ENCODE measurements around the gene LILRB4. TPM values are rescaled to one million over a fixed set of nuclear protein-coding genes. Genes with fewer than 3 reads are reported as not detected.
"Not testable (repeated sequence)": the region's sequence is repeated elsewhere in the genome, so short reads cannot be mapped to it uniquely, and the experiment has no call there.

Gene LILRB4
- polyA plus RNA-seq, 3 donors from 2014 or later = 0.27 to 7.4 (median 0.69) TPM

- Mint-ChIP-seq H3K27ac (no peak overlapping the region), H3K4me1 (no peaks in the 10 kb centered on the region), H3K4me3 (no peak overlapping the region), H3K9me3 (no peaks in the 10 kb centered on the region), H3K36me3 (no peaks in the 10 kb centered on the region), H3K27me3 (ENCODE audit: low read depth in 3 of 3) (peaks cover 6 to 35% (median 26%) of the 10 kb centered on the region in 3 donors)
- DNase-seq = no peak
These were observed 19.6 kb downstream of the LILRB4 start for GRCh38 chr19:54682306-54682856.

- H3K27me3 Mint-ChIP-seq (ENCODE audit: low read depth in 3 of 3) = peaks cover 6 to 31% (median 28%) of the 10 kb centered on the region in 3 donors
- DNase-seq = peak; percentile 41 to 53 (median 53)
These were observed 21.7 kb downstream of the LILRB4 start for GRCh38 chr19:54684527-54684926.

GRCh38 chr19:54691582-54692297 lies 29.0 kb downstream of the LILRB4 start:
- Mint-ChIP-seq H3K27ac (peak overlapping the region in 2 of 6 donors; percentile 47 to 50), H3K27me3 (ENCODE audit: low read depth in 3 of 3) (peaks cover 10 to 29% (median 20%) of the 10 kb centered on the region in 3 donors), H3K4me1 (peaks cover 41 to 46% of the 10 kb centered on the region in 2 donors), H3K36me3 (no peaks in the 10 kb centered on the region), H3K4me3 (peak overlapping the region in 3 of 5 donors; percentile 21 to 47 (median 22)), H3K9me3 (no peaks in the 10 kb centered on the region)
- DNase-seq = no peak

More at GRCh38 chr19:54684527-54684926, 21.7 kb downstream of the LILRB4 start:
- H3K36me3 Mint-ChIP-seq = no peaks in the 10 kb centered on the region
- no peak overlapping the region for H3K4me3 Mint-ChIP-seq
- H3K9me3 Mint-ChIP-seq = no peaks in the 10 kb centered on the region
- no peaks in the 10 kb centered on the region for H3K4me1 Mint-ChIP-seq
- no peak overlapping the region for H3K27ac Mint-ChIP-seq

GRCh38 chr19:54692298-54692615 lies 29.5 kb downstream of the LILRB4 start:
- Mint-ChIP-seq H3K36me3 (no peaks in the 10 kb centered on the region), H3K4me3 (peak overlapping the region in 1 of 5 donors; percentile 21), H3K4me1 (peaks cover 42 to 47% of the 10 kb centered on the region in 2 donors), H3K27me3 (ENCODE audit: low read depth in 3 of 3) (peaks cover 9 to 24% (median 15%) of the 10 kb centered on the region in 3 donors), H3K9me3 (no peaks in the 10 kb centered on the region), H3K27ac (peak overlapping the region in 1 of 6 donors; percentile 47)
- no peak for DNase-seq

- Mint-ChIP-seq H3K9me3 (no peaks in the 10 kb centered on the region), H3K27me3 (ENCODE audit: low read depth in 3 of 3) (peaks cover 8 to 24% (median 11%) of the 10 kb centered on the region in 3 donors), H3K36me3 (no peaks in the 10 kb centered on the region), H3K4me1 (peaks cover 42 to 55% of the 10 kb centered on the region in 2 donors), H3K4me3 (peak overlapping the region; percentile 3 to 71 (median 56)), H3K27ac (peak overlapping the region in 5 of 6 donors; percentile 66 to 90 (median 80))
- DNase-seq = peak; percentile 80 to 84 (median 81)
These were observed 31.9 kb downstream of the LILRB4 start for GRCh38 chr19:54694648-54695047.

- Mint-ChIP-seq H3K36me3 (no peaks in the 10 kb centered on the region), H3K27ac (peak overlapping the region in 5 of 6 donors; percentile 66 to 90 (median 72)), H3K27me3 (ENCODE audit: low read depth in 3 of 3) (peaks cover 13 to 23% (median 14%) of the 10 kb centered on the region in 3 donors), H3K9me3 (no peaks in the 10 kb centered on the region), H3K4me3 (peak overlapping the region; percentile 19 to 60 (median 51)), H3K4me1 (peaks cover 40 to 52% of the 10 kb centered on the region in 2 donors)
- peak in 2 of 3 donors; percentile 40 to 42 for DNase-seq
These were observed 33.3 kb downstream of the LILRB4 start for GRCh38 chr19:54696117-54696548.

GRCh38 chr19:54696766-54697165 lies 34.0 kb downstream of the LILRB4 start:
- peaks cover 18 to 23% (median 19%) of the 10 kb centered on the region in 3 donors for H3K27me3 Mint-ChIP-seq (ENCODE audit: low read depth in 3 of 3)
- no peaks in the 10 kb centered on the region for H3K9me3 Mint-ChIP-seq

GRCh38 chr19:54697716-54698115 lies 34.9 kb downstream of the LILRB4 start:
- not testable (repeated sequence) for H3K9me3 Mint-ChIP-seq, H3K36me3 Mint-ChIP-seq, H3K4me3 Mint-ChIP-seq, DNase-seq
- H3K27me3 Mint-ChIP-seq (ENCODE audit: low read depth in 3 of 3) = peaks cover 16 to 18% (median 17%) of the 10 kb centered on the region in 3 donors
- H3K27ac Mint-ChIP-seq = peak overlapping the region in 1 of 6 donors; percentile 53
- H3K4me1 Mint-ChIP-seq = peaks cover 34 to 48% of the 10 kb centered on the region in 2 donors

More at GRCh38 chr19:54696766-54697165, 34.0 kb downstream of the LILRB4 start:
- Mint-ChIP-seq H3K4me3 (peak overlapping the region in 4 of 5 donors; percentile 14 to 60 (median 47)), H3K4me1 (peaks cover 38 to 51% of the 10 kb centered on the region in 2 donors), H3K36me3 (no peaks in the 10 kb centered on the region), H3K27ac (peak overlapping the region in 1 of 6 donors; percentile 66)
- no peak for DNase-seq

- Mint-ChIP-seq H3K4me3 (no peak overlapping the region), H3K27ac (peak overlapping the region in 3 of 6 donors; percentile 17 to 65 (median 53)), H3K4me1 (peaks cover 41 to 46% of the 10 kb centered on the region in 2 donors), H3K27me3 (ENCODE audit: low read depth in 3 of 3) (peaks cover 24 to 34% (median 29%) of the 10 kb centered on the region in 3 donors), H3K9me3 (no peaks in the 10 kb centered on the region), H3K36me3 (no peaks in the 10 kb centered on the region)
- no peak for DNase-seq
These were observed 42.1 kb downstream of the LILRB4 start for GRCh38 chr19:54704928-54705327.

- Mint-ChIP-seq H3K36me3 (no peaks in the 10 kb centered on the region), H3K27ac (peak overlapping the region in 5 of 6 donors; percentile 70 to 87 (median 79)), H3K27me3 (ENCODE audit: low read depth in 3 of 3) (peaks cover 19 to 34% (median 20%) of the 10 kb centered on the region in 3 donors), H3K4me1 (peaks cover 43 to 45% of the 10 kb centered on the region in 2 donors), H3K9me3 (no peaks in the 10 kb centered on the region), H3K4me3 (peak overlapping the region; percentile 50 to 79 (median 67))
- peak; percentile 80 to 81 (median 80) for DNase-seq
These were observed 45.2 kb downstream of the LILRB4 start for GRCh38 chr19:54707962-54708361.

- DNase-seq = no peak
- Mint-ChIP-seq H3K4me3 (peak overlapping the region; percentile 21 to 55 (median 48)), H3K36me3 (no peaks in the 10 kb centered on the region), H3K9me3 (no peaks in the 10 kb centered on the region), H3K4me1 (peaks cover 41% of the 10 kb centered on the region in 2 donors), H3K27ac (peak overlapping the region in 5 of 6 donors; percentile 18 to 71 (median 69)), H3K27me3 (ENCODE audit: low read depth in 3 of 3) (peaks cover 16 to 29% (median 20%) of the 10 kb centered on the region in 3 donors)
These were observed 46.0 kb downstream of the LILRB4 start for GRCh38 chr19:54708781-54709180.

- Mint-ChIP-seq H3K36me3 (no peaks in the 10 kb centered on the region), H3K9me3 (no peaks in the 10 kb centered on the region), H3K4me3 (peak overlapping the region in 4 of 5 donors; percentile 42 to 55 (median 50)), H3K27me3 (ENCODE audit: low read depth in 3 of 3) (peaks cover 13 to 25% (median 20%) of the 10 kb centered on the region in 3 donors), H3K4me1 (peaks cover 35 to 41% of the 10 kb centered on the region in 2 donors), H3K27ac (peak overlapping the region in 5 of 6 donors; percentile 18 to 71 (median 56))
- no peak for DNase-seq
These were observed 46.6 kb downstream of the LILRB4 start for GRCh38 chr19:54709212-54709948.

GRCh38 chr19:54709956-54710355 lies 47.2 kb downstream of the LILRB4 start:
- not testable (repeated sequence) for H3K27ac Mint-ChIP-seq, H3K4me3 Mint-ChIP-seq, H3K9me3 Mint-ChIP-seq, DNase-seq, H3K36me3 Mint-ChIP-seq
- Mint-ChIP-seq H3K27me3 (ENCODE audit: low read depth in 3 of 3) (peaks cover 13 to 24% (median 22%) of the 10 kb centered on the region in 3 donors), H3K4me1 (peaks cover 35 to 41% of the 10 kb centered on the region in 2 donors)
